Measurements from ENCODE around the gene HCRTR1. TPM values are rescaled to one million over a fixed set of nuclear protein-coding genes. Genes with fewer than 3 reads are reported as not detected.

HCRTR1 gene
- total and polyA plus RNA-seq, 2 donors (not counting 1 experiment from before 2014, with no cell fraction given), result 0.22 TPM; not detected in 1

- TF ChIP-seq EZH2 (IDR thresholded peaks at IDR 0.05; ENCODE audit: borderline replicate concordance, insufficient read depth, low read depth, low read length, poor library complexity, severe bottlenecking) (no peak), CTCF (IDR thresholded peaks at IDR 0.05) (peak; percentile 34)
- Histone ChIP-seq H3K9ac (ENCODE audit: low read length) (no peak overlapping the region), H3K4me3 (ENCODE audit: control extremely low read depth in 1 of 5, extremely low read depth in 1 of 5, insufficient read depth in 1 of 5, low read depth in 2 of 5, low read length in 4 of 5) (no peak overlapping the region), H3K27ac (ENCODE audit: low read length in 2 of 2) (no peak overlapping the region), H2AFZ (ENCODE audit: insufficient read depth, low read depth, low read length, poor library complexity, severe bottlenecking) (no peak overlapping the region), H3K9me3 (ENCODE audit: control extremely low read depth in 1 of 3, control insufficient read depth in 2 of 3, insufficient read depth in 1 of 3, low read length in 2 of 3) (no peaks in the 10 kb centered on the region), H3K36me3 (replicated peaks in 1 of 2; ENCODE audit: control extremely low read depth in 1 of 2, control insufficient read depth in 1 of 2, extremely low read depth in 1 of 2, insufficient read depth in 2 of 2, low read length in 1 of 2) (peaks cover 0 to 65% of the 10 kb centered on the region in 2 experiments), H3K79me2 (ENCODE audit: control insufficient read depth, insufficient read depth, low read length) (peaks cover 32% of the 10 kb centered on the region), H4K20me1 (ENCODE audit: control insufficient read depth, insufficient read depth, low read length, poor library complexity, severe bottlenecking) (peaks cover 34% of the 10 kb centered on the region), H3K4me2 (replicated peaks; ENCODE audit: low read depth, low read length, poor library complexity, severe bottlenecking) (no peak overlapping the region), H3K27me3 (replicated peaks in 1 of 4; ENCODE audit: control extremely low read depth in 1 of 4, control insufficient read depth in 3 of 4, insufficient read depth in 4 of 4, low read length in 3 of 4) (no peaks in the 10 kb centered on the region), H3K4me1 (ENCODE audit: control insufficient read depth in 2 of 2, insufficient read depth in 2 of 2, low read length in 2 of 2) (no peaks in the 10 kb centered on the region)
- Mint-ChIP-seq H3K27ac (no peak overlapping the region), H3K27me3 (no peaks in the 10 kb centered on the region), H3K9me3 (ENCODE audit: insufficient read depth) (no peaks in the 10 kb centered on the region), H3K4me3 (no peak overlapping the region), H3K4me1 (peaks cover 7% of the 10 kb centered on the region)
- ATAC-seq (ENCODE audit: low read depth) (no peak), DNase-seq (no peak)
- intact Hi-C loops (cut with micrococcal nuclease), result no loop called here
- 87% methylated on average over 2 of the region's 4 CpGs for WGBS (ENCODE audit: insufficient coverage)
- POLR2A ChIA-PET, result no interaction called here
- CTCF ChIA-PET, result interaction anchor here (0.9 to 1.2 kb wide), 2 partner anchors 68 to 329 kb away, joined by 3 to 4 read pairs; no protein-coding TSS in a partner anchor
Measured at GRCh38 chr1:31633117-31633516, 15.6 kb downstream of the HCRTR1 start.

- no peak for DNase-seq
- CTCF ChIA-PET, result interaction anchor here (0.6 to 1.8 kb wide), 4 partner anchors 20 to 1297 kb away, joined by 3 to 5 read pairs (median 3); no protein-coding TSS in a partner anchor
- Mint-ChIP-seq H3K4me1 (peaks cover 10% of the 10 kb centered on the region), H3K4me3 (no peak overlapping the region), H3K9me3 (ENCODE audit: insufficient read depth) (no peaks in the 10 kb centered on the region), H3K27ac (no peak overlapping the region), H3K27me3 (no peaks in the 10 kb centered on the region)
- Histone ChIP-seq H3K4me2 (replicated peaks; ENCODE audit: low read depth, low read length, poor library complexity, severe bottlenecking) (no peak overlapping the region), H3K27me3 (replicated peaks in 1 of 4; ENCODE audit: control extremely low read depth in 1 of 4, control insufficient read depth in 3 of 4, insufficient read depth in 4 of 4, low read length in 3 of 4) (no peaks in the 10 kb centered on the region), H3K4me3 (ENCODE audit: control extremely low read depth in 1 of 5, extremely low read depth in 1 of 5, insufficient read depth in 1 of 5, low read depth in 2 of 5, low read length in 4 of 5) (no peak overlapping the region), H3K9ac (ENCODE audit: low read length) (no peak overlapping the region), H3K4me1 (ENCODE audit: control insufficient read depth in 2 of 2, insufficient read depth in 2 of 2, low read length in 2 of 2) (peaks cover 0 to under 1% of the 10 kb centered on the region in 2 donors), H3K36me3 (replicated peaks in 1 of 2; ENCODE audit: control extremely low read depth in 1 of 2, control insufficient read depth in 1 of 2, extremely low read depth in 1 of 2, insufficient read depth in 2 of 2, low read length in 1 of 2) (peaks cover 0 to 23% of the 10 kb centered on the region in 2 experiments), H3K9me3 (ENCODE audit: control extremely low read depth in 1 of 3, control insufficient read depth in 2 of 3, insufficient read depth in 1 of 3, low read length in 2 of 3) (no peaks in the 10 kb centered on the region), H4K20me1 (ENCODE audit: control insufficient read depth, insufficient read depth, low read length, poor library complexity, severe bottlenecking) (peaks cover 67% of the 10 kb centered on the region), H2AFZ (ENCODE audit: insufficient read depth, low read depth, low read length, poor library complexity, severe bottlenecking) (no peak overlapping the region), H3K27ac (ENCODE audit: low read length in 2 of 2) (no peak overlapping the region), H3K79me2 (ENCODE audit: control insufficient read depth, insufficient read depth, low read length) (peaks cover 82% of the 10 kb centered on the region)
- no peak for ATAC-seq (ENCODE audit: low read depth)
- WGBS (ENCODE audit: insufficient coverage), result 76% methylated on average over 2 of the region's 5 CpGs
- intact Hi-C loops (cut with micrococcal nuclease), result no loop called here
- TF ChIP-seq CTCF (IDR thresholded peaks at IDR 0.05) (no peak), EZH2 (IDR thresholded peaks at IDR 0.05; ENCODE audit: borderline replicate concordance, insufficient read depth, low read depth, low read length, poor library complexity, severe bottlenecking) (no peak)
- POLR2A ChIA-PET, result no interaction called here
Measured at GRCh38 chr1:31637915-31638673, 20.6 kb downstream of the HCRTR1 start.

Data from B cell (primary cell).